Measurements from ENCODE around the gene SYN1. TPM values are rescaled to one million over a fixed set of nuclear protein-coding genes. Genes with fewer than 3 reads are reported as not detected.

SYN1 gene
- total RNA-seq, 6 experiments from 2014 or later, result 0.22 to 3.1 (median 0.37) TPM; not detected in 1

- H3K27ac ChIP-seq, result no peak overlapping the region
- H3K4me3 ChIP-seq, result no peak overlapping the region
- H3K4me1 ChIP-seq, result no peaks in the 10 kb centered on the region
- intact Hi-C loops (cut with DNase I), result no loop called here
- ATAC-seq, result no peak
- peaks cover 0 to 39% (median 8%) of the 10 kb centered on the region in 4 donors for H3K36me3 ChIP-seq
- no peak for TF ChIP-seq POLR2A (IDR thresholded peaks at IDR 0.05)
- TF ChIP-seq CTCF (IDR thresholded peaks at IDR 0.05), result no peak
- 65% methylated on average over 2 of the region's 14 CpGs for WGBS (ENCODE audit: insufficient coverage, low coverage, low lambda C conversion rate, missing lambda C conversion rate)
- H3K9me3 ChIP-seq, result peaks cover 0 to 4% (median 0%) of the 10 kb centered on the region in 4 donors
- no peaks in the 10 kb centered on the region for H3K27me3 ChIP-seq
- no peak for DNase-seq
Measured at GRCh38 chrX:47638816-47639215, 19.2 kb upstream of the SYN1 start.

GRCh38 chrX:47637546-47638195 lies 18.0 kb upstream of the SYN1 start:
- intact Hi-C loops (cut with DNase I), result no loop called here
- H3K4me3 ChIP-seq, result peak overlapping the region in 1 of 3 donors; percentile 24
- peaks cover 0 to 39% (median 8%) of the 10 kb centered on the region in 4 donors for H3K36me3 ChIP-seq
- DNase-seq (peak in 2 of 3 donors; percentile 52 to 71), ATAC-seq (peak; percentile 65 to 76 (median 70))
- H3K27me3 ChIP-seq, result no peaks in the 10 kb centered on the region
- WGBS (ENCODE audit: insufficient coverage, low coverage, low lambda C conversion rate, missing lambda C conversion rate), result 75% methylated on average over 4 of the region's 31 CpGs
- no peak for TF ChIP-seq POLR2A (IDR thresholded peaks at IDR 0.05)
- TF ChIP-seq CTCF (IDR thresholded peaks at IDR 0.05), result no peak
- no peak overlapping the region for H3K27ac ChIP-seq
- H3K4me1 ChIP-seq, result no peaks in the 10 kb centered on the region
- H3K9me3 ChIP-seq, result peaks cover 0 to 4% (median 0%) of the 10 kb centered on the region in 4 donors

GRCh38 chrX:47634871-47635575 lies 15.4 kb upstream of the SYN1 start:
- H3K4me3 ChIP-seq, result no peak overlapping the region
- ATAC-seq, result no peak
- H3K36me3 ChIP-seq, result peaks cover 0 to 28% (median 8%) of the 10 kb centered on the region in 4 donors
- no peak overlapping the region for H3K27ac ChIP-seq
- TF ChIP-seq CTCF (IDR thresholded peaks at IDR 0.05) (no peak), POLR2A (IDR thresholded peaks at IDR 0.05) (no peak)
- H3K27me3 ChIP-seq, result no peaks in the 10 kb centered on the region
- intact Hi-C loops (cut with DNase I), result no loop called here
- H3K4me1 ChIP-seq, result no peaks in the 10 kb centered on the region
- no peak for DNase-seq
- WGBS (ENCODE audit: insufficient coverage, low coverage, low lambda C conversion rate, missing lambda C conversion rate), result 70% methylated on average over 16 of the region's 16 CpGs
- peaks cover 0 to 4% (median 0%) of the 10 kb centered on the region in 4 donors for H3K9me3 ChIP-seq

DNA sequence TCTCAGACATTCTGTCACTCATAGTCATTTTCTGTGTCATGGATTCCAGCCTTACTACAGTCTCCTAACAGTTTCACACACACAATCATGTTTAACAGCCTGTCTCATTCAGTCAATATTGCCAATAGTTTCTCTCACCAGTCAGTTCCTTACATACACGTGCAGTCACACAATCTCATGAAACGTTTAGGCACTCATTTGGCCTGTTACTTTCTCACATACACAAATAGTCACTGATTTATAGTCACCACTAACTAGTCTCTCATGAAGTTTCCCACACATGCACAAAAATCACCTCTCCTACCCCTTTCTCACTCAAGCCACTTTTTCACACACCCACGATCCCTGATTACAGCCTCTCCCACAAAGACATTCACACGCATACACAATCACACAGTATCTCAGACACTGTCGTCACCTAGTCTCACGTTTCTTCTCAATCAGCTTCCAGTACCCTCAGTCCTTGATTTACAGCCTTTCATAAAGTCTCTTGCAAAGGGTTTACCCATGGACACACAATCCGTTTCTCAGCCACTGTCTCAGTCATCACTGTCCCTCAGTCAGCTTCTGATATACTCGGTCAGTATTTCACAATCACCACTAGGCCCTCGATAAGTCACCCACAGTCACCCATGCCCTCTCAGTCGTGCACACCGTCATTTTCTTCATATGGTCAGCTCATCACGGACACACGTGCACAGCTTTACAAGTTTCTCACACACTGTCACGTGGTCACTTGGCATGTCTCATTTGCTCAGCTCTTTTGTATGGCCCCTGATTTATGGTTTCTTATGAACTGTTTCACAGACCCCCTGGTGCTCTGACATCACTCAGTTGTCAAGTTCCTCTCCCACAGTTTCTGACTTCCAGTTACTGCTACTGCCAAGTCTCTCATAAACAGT lies 14.3 kb upstream of the SYN1 start:
- no peak overlapping the region for H3K27ac ChIP-seq
- intact Hi-C loops (cut with DNase I), result no loop called here
- 48% methylated on average over 14 of the region's 14 CpGs for WGBS (ENCODE audit: insufficient coverage, low coverage, low lambda C conversion rate, missing lambda C conversion rate)
- no peaks in the 10 kb centered on the region for H3K27me3 ChIP-seq
- peaks cover 0 to 18% (median 5%) of the 10 kb centered on the region in 4 donors for H3K36me3 ChIP-seq
- ATAC-seq (peak in 2 of 4 donors; percentile 23 to 24), DNase-seq (no peak)
- H3K4me3 ChIP-seq, result no peak overlapping the region
- no peak for TF ChIP-seq POLR2A (IDR thresholded peaks at IDR 0.05)
- no peak for TF ChIP-seq CTCF (IDR thresholded peaks at IDR 0.05)
- H3K9me3 ChIP-seq, result no peaks in the 10 kb centered on the region
- H3K4me1 ChIP-seq, result no peaks in the 10 kb centered on the region
